Retinal pigment epithelial cell (primary cell): ENCODE data around the gene SAPCD2.

Experiments
- DNase-seq: peaks from one replicate; pipeline ENCODE4 v3.0.0-alpha.2; 2010; ENCODE audit warnings: low read depth
- H3K4me3 ChIP-seq: 2 replicates; pipeline ENCODE4 v1.5.1; 2011; ENCODE audit warnings: mild to moderate bottlenecking, low read length, control low read depth, moderate library complexity
- CTCF ChIP-seq: conservative IDR thresholded peaks from 2 replicates; pipeline ENCODE4 v1.5.1; 2011; ENCODE audit warnings: low read depth, low read length, control low read depth, inconsistent platforms

The SAPCD2 gene

DNA sequence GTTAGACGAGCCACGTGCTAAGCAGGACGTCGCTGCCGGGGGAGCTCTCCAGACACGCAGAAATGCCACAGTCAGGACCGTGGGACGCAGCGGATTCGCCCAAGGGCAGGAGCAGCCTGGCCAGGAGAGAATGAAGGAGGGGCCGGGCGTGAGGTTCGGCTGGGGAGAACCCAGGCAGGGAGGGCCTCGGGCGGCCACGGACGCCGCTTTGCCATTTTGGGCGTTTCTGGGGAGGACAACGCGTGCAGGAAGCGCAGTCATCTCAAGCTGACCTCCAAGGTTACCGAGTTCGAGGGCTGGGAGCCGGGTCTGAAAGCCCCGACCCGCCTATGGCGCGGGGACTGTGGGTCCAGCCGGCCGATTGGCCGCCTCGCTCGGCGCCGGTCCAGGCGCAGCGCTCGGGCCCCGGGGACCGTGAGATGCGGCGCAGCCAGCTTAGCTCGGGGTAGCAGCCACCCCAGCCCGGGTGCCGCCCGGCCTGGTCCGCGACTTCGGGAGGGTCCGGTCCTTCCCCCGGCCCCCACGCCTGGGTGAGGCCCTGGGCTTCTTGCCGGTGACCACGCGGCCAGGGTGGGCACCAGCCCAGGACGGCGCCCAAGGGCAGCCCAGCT, 15.7 kb upstream of the SAPCD2 start:
- no peak for TF ChIP-seq CTCF
- no peak for DNase-seq
- H3K4me3 ChIP-seq, result peak overlapping the region; percentile 72

DNA sequence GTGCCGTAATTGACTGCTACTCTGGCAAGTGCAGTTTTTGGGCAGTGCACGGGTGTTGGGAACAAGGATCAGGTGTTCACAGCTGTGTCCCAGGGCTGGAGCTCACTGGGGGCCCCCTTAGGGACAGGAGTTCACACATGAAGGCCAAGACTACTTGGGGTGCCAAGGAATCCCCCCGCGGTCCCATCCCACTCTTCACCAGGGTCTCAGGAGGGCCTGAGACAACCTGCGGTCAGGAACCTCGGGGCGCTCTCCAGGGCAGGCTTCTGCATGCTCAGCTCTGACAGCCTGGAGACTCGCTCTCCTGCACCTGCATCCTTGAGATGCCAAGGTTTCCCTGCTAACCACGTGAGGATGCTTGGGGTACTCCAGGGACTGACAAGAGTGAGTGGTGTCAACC, 14.2 kb upstream of the SAPCD2 start:
- no peak for TF ChIP-seq CTCF
- DNase-seq, result no peak
- no peak overlapping the region for H3K4me3 ChIP-seq

GRCh38 chr9:137083394-137084004, 13.1 kb upstream of the SAPCD2 start:
- TF ChIP-seq CTCF, result no peak
- DNase-seq, result peak; percentile 92
- H3K4me3 ChIP-seq, result no peak overlapping the region

GRCh38 chr9:137082925-137083290, 12.6 kb upstream of the SAPCD2 start:
- no peak for DNase-seq
- no peak overlapping the region for H3K4me3 ChIP-seq
- TF ChIP-seq CTCF, result no peak

- no peak overlapping the region for H3K4me3 ChIP-seq
- DNase-seq, result no peak
- TF ChIP-seq CTCF, result no peak
Measured at GRCh38 chr9:137082222-137082924, 12.0 kb upstream of the SAPCD2 start.

DNA sequence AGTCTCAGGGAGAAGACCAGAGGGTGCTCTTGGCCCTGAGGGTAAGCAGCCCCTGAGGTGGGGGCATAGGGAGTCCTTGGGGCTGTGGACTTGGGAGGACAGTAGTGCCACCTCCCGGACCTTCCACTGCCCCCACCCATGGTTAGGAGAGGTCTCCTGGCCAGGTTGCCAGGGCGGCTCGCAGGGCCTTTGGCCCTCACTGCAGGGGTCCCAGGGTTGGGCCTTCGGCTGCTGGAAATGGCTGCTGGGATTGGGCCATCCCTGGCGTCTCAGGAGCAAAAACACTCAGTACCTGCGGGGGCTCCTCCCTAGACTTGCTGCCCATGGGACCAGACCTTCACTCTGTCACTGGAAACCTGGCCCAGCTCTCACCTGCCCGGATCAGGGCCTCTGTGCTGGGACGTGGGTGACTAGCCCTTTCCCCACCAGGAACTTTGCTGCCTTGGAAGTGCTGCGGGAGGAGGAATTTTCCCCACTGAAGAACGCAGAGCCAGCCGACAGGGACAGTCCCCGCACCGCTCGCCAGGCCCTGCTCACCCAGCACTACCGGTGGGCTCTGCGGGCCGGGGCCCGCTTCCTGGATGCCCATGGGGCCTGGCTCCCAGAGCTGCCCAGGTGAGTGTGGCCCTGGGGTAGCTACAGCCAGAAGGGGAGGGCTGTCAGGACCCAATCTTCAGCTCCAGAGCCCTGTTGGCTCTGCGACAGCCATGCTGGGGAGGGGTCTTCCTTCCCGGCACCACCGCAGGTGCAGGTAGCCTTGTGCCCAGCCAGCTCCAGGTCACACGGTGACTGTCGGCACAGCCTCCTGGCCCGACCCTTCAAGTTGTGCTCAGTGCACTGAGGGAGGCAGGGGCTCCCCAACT, 10.1 kb upstream of the SAPCD2 start:
- DNase-seq, result no peak
- no peak for TF ChIP-seq CTCF
- no peak overlapping the region for H3K4me3 ChIP-seq
